ENCODE measurements around the gene BCKDK.

DNA sequence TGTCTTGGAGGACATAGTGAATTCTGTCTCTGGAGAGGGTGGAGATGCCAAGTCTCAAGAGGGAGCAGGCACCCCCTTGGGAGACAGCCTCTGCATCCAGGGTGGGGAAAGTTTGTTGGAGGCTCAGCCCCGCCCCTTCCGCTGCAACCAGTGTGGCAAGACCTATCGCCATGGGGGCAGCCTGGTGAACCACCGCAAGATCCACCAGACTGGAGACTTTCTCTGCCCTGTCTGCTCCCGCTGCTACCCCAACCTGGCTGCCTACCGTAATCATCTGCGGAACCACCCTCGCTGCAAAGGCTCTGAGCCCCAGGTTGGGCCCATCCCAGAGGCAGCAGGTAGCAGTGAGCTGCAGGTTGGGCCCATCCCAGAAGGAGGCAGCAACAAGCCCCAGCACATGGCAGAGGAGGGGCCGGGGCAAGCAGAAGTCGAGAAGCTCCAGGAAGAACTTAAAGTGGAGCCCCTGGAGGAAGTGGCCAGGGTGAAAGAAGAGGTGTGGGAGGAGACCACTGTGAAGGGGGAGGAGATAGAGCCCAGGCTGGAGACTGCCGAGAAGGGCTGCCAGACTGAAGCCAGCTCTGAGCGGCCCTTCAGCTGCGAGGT, 28.7 kb upstream of the BCKDK start:
- TF ChIP-seq, protein P1, sequence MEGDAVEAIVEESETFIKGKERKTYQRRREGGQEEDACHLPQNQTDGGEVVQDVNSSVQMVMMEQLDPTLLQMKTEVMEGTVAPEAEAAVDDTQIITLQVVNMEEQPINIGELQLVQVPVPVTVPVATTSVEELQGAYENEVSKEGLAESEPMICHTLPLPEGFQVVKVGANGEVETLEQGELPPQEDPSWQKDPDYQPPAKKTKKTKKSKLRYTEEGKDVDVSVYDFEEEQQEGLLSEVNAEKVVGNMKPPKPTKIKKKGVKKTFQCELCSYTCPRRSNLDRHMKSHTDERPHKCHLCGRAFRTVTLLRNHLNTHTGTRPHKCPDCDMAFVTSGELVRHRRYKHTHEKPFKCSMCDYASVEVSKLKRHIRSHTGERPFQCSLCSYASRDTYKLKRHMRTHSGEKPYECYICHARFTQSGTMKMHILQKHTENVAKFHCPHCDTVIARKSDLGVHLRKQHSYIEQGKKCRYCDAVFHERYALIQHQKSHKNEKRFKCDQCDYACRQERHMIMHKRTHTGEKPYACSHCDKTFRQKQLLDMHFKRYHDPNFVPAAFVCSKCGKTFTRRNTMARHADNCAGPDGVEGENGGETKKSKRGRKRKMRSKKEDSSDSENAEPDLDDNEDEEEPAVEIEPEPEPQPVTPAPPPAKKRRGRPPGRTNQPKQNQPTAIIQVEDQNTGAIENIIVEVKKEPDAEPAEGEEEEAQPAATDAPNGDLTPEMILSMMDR (IDR thresholded peaks at IDR 0.05), result no peak
- TF ChIP-seq POLR2A (IDR thresholded peaks at IDR 0.05), result no peak
